Thyroid gland (tissue), 4 donors: ENCODE results near the gene APCDD1L. TPM values are rescaled to one million over a fixed set of nuclear protein-coding genes. Genes with fewer than 3 reads are reported as not detected.

Source experiments
- DNase-seq, 2 donors: peaks; one replicate each; pipeline ENCODE4 v3.0.0-alpha.2; 2019
- H3K27ac ChIP-seq, 3 donors: fragments of 200-600 bp; sonication (generic); 1 replicate in 2 of 3; 2 replicates in 1 of 3; pipeline ENCODE4 v1.5.1; 2016 to 2019; ENCODE audit warnings: mild to moderate bottlenecking in 1 of 3, moderate library complexity in 1 of 3
- H3K27me3 ChIP-seq: fragments of 200-600 bp; sonication (generic); one replicate; pipeline ENCODE4 v1.5.1; 2019
- H3K36me3 ChIP-seq, 2 donors: fragments of 200-600 bp; sonication (generic); one replicate each; pipeline ENCODE4 v1.5.1; 2016 to 2019
- H3K4me1 ChIP-seq, 2 donors: fragments of 200-600 bp; sonication (generic); one replicate each; pipeline ENCODE4 v1.5.1; 2017 to 2019
- H3K4me3 ChIP-seq, 3 donors: fragments of 200-600 bp; sonication (generic); replicated peaks in 1 of 3; 1 replicate in 2 of 3; 2 replicates in 1 of 3; pipeline ENCODE4 v1.5.1; 2016; ENCODE audit warnings: mild to moderate bottlenecking in 1 of 3
- H3K9me3 ChIP-seq: fragments of 200-600 bp; sonication (generic); one replicate; pipeline ENCODE4 v1.5.1; 2017
- POLR2A ChIP-seq, 2 donors: fragments of 450-650 bp; IDR thresholded peaks; one replicate each; pipeline ENCODE4 v1.6.1; 2017; ENCODE audit warnings: antibody characterized with exemption in 2 of 2, mild to moderate bottlenecking in 2 of 2, moderate library complexity in 1 of 2
- WGBS, 2 donors: methylation state at CpG; one replicate each; pipeline ENCODE4 v1.1.5; 2017; 5-methylcytosine and 5-hydroxymethylcytosine counted together
- intact Hi-C: fragments of 100-400 bp; cut with DNase I; formaldehyde crosslinking; loops from one replicate; pipeline ENCODE4 v1.15.1; 2023
- total RNA-seq, 4 donors: library from RNA; depleted of rRNA; stranded (reverse); fragments of >200 nt; gene quantifications; one replicate each; pipeline ENCODE4 v1.2.3, GENCODE V29; 2016
- TF ChIP-seq, protein P1 (sequence below), 6 experiments: fragments of 200-600 bp in 3 of 6; fragments of 450-650 bp in 3 of 6; sonication (generic) in 3 of 6; IDR thresholded peaks; one replicate each; pipeline ENCODE4 v1.5.1; 2016 to 2019; ENCODE audit warnings: antibody characterized with exemption in 6 of 6, mild to moderate bottlenecking in 2 of 6, inconsistent platforms in 1 of 6, moderate library complexity in 1 of 6

Gene APCDD1L
- total RNA-seq, 4 donors from 2014 or later: 0.11 TPM; not detected in 3

DNA sequence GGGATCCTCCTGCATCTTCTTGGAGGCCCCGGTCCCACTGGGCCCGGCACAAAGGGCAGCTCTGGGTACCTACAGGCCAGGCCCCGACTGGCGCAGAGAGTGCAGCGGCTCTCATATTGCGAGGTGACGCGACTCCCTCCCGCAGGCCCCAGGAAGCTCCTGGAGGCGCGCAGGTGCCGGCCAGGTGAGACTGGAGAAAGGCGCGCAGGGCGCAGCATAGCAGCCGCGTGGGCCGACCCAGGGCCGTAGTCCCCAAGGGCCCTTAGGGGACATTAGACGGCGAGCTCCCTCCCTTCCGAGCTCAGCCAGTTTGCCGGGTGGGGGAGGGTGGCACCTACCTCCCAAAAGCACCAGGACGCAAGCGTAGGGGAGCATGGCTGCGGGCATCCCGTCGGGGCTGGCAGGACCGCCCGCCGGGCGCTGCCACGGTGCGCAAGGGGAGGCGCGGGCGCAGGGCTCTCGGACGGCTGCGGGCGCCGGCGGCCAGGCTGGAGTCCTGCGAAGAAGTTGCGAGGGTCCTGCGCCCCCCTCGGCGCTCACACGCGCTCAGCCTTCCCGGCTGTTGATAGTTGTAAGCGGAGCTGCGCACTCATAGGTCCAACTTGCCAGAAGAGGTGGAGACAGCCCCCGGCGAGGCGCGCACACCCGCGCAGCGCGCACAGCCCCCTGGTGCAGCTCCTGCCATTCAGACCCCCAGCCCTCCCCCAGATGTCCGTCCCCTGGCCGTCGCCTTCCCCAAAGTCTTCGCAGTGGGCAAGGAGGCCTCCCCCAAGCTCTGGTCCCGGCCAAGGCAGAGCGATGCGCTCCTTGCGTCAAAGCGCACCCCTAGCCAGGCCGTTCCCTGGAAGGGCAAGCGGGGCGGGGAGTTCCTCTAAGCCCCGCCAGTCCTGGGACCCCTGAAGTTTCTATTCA is 622 bp downstream of the APCDD1L start:
- DNase-seq: no peak
- peaks cover 3% of the 10 kb centered on the region for H3K27me3 ChIP-seq
- intact Hi-C loops: no loop called here
- no peaks in the 10 kb centered on the region for H3K36me3 ChIP-seq
- no peaks in the 10 kb centered on the region for H3K4me1 ChIP-seq
- no peak overlapping the region for H3K4me3 ChIP-seq
- H3K27ac ChIP-seq: no peak overlapping the region
- no peak for TF ChIP-seq POLR2A (IDR thresholded peaks at IDR 0.05)
- TF ChIP-seq, protein P1, sequence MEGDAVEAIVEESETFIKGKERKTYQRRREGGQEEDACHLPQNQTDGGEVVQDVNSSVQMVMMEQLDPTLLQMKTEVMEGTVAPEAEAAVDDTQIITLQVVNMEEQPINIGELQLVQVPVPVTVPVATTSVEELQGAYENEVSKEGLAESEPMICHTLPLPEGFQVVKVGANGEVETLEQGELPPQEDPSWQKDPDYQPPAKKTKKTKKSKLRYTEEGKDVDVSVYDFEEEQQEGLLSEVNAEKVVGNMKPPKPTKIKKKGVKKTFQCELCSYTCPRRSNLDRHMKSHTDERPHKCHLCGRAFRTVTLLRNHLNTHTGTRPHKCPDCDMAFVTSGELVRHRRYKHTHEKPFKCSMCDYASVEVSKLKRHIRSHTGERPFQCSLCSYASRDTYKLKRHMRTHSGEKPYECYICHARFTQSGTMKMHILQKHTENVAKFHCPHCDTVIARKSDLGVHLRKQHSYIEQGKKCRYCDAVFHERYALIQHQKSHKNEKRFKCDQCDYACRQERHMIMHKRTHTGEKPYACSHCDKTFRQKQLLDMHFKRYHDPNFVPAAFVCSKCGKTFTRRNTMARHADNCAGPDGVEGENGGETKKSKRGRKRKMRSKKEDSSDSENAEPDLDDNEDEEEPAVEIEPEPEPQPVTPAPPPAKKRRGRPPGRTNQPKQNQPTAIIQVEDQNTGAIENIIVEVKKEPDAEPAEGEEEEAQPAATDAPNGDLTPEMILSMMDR (IDR thresholded peaks at IDR 0.05): no peak
- H3K9me3 ChIP-seq: no peaks in the 10 kb centered on the region
- 3 to 4% methylated on average over 22 to 28 of the region's 74 CpGs for WGBS, 2 donors

DNA sequence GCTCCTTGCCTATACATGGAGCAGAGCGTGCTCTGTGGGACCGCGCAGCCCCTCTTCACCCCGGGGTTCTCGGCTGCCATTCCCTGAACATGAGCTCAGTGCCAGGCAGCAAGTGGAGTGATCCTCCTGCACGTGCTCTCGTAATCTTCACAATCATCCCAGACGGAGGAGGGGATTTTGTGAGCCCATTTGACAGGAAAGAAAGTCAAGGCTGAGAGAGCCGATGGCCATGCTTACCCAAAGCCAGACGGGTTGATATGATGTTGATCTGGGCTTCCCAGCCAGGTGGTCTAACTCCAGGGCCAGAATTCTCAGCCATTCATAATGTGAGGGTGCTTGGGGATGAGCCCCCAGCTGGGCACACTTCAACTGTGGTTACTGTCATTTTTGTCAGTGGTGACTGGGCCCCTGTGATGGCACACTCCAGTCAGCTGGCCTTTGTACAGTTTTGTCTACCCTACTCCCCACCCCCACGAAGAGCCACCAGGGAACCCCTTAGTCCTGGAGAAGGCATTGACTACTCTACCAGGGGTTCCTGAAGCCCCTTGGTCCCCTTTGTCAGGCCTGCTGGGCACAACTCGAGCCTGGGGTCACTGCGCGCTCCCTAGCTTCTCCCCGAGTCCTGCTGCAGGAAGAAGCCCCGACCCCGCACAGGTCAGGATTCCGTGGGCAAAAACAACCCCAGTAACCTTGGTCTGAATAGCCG is 1.5 kb downstream of the APCDD1L start:
- Histone ChIP-seq H3K4me3 (no peak overlapping the region), H3K4me1 (no peaks in the 10 kb centered on the region), H3K27me3 (peaks cover 3% of the 10 kb centered on the region), H3K9me3 (no peaks in the 10 kb centered on the region), H3K27ac (no peak overlapping the region), H3K36me3 (no peaks in the 10 kb centered on the region)
- 58 to 65% methylated on average over 16 to 19 of the region's 19 CpGs for WGBS, 2 donors
- no peak for DNase-seq
- TF ChIP-seq POLR2A (IDR thresholded peaks at IDR 0.05): no peak
- TF ChIP-seq, protein P1 (IDR thresholded peaks at IDR 0.05): no peak
- intact Hi-C loops: no loop called here

DNA sequence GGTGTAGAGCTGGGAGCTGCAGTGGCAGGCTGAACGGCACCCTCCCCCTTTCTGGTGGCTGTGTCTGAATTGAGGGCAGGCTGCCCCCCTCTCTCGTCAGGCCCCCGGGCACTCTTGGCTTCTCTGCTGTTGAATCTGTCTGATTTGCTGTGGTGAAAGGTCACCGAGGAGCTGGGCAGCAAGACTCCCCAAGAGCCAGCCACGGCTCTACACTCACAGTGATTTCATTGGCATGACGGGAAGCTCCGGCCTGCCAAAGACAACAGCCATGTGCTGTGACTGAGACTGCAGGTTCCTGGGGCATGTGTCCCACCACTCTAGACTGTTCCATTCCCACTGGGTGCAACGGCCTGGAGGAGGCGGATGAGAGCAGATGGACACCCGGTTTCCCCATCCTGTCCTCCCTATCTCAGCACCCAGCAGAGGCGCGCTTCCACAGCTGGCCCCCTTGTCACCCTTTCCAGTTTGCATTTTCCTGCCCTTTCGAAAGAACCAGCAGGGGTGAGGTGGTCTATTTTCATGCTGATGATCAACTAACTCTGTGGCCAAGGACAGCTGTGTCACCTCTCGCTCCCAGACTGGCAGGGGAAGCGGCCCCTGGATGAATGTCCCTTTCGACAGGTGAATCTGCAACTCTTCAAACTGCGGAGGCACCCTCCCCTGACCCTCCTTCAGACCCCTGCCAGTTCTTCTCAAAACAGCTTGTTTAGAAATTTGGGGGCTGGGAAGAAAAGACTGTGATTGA is 2.2 kb downstream of the APCDD1L start:
- DNase-seq: peak in 1 of 2 donors; percentile 14
- WGBS, 2 donors: 49 to 53% methylated on average over 16 to 17 of the region's 17 CpGs
- intact Hi-C loops: no loop called here
- peaks cover 3% of the 10 kb centered on the region for H3K27me3 ChIP-seq
- no peaks in the 10 kb centered on the region for H3K4me1 ChIP-seq
- no peak for TF ChIP-seq POLR2A (IDR thresholded peaks at IDR 0.05)
- TF ChIP-seq, protein P1 (IDR thresholded peaks at IDR 0.05): no peak
- H3K36me3 ChIP-seq: no peaks in the 10 kb centered on the region
- no peak overlapping the region for H3K4me3 ChIP-seq
- no peak overlapping the region for H3K27ac ChIP-seq
- no peaks in the 10 kb centered on the region for H3K9me3 ChIP-seq

DNA sequence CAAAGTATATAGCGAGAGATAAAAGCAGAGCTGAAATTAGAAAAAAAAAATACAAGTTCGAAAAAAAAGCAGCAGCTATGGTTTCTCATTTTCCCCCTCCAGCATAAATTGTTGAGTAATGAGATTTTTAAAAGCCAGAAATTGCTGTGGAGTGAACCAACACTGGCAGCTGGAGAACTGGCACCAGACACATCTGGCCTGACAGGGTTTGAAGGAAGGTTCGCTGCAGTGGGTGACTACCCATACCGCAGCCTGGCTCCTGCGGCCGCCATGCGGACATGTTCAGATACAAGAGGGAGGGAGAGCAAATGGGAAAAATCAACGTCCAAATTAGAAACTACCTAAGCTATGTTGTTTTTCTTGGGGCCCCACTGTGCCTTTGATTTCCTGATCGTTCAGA is 3.3 kb downstream of the APCDD1L start:
- H3K36me3 ChIP-seq: no peaks in the 10 kb centered on the region
- H3K9me3 ChIP-seq: no peaks in the 10 kb centered on the region
- WGBS, 2 donors: 76 to 79% methylated on average over 9 of the region's 9 CpGs
- peaks cover 3% of the 10 kb centered on the region for H3K27me3 ChIP-seq
- no peak overlapping the region for H3K4me3 ChIP-seq
- no peak for DNase-seq
- H3K27ac ChIP-seq: no peak overlapping the region
- TF ChIP-seq, protein P1 (IDR thresholded peaks at IDR 0.05): no peak
- no peak for TF ChIP-seq POLR2A (IDR thresholded peaks at IDR 0.05)
- no peaks in the 10 kb centered on the region for H3K4me1 ChIP-seq
- intact Hi-C loops: no loop called here
